T1000 (cell line): ENCODE data around the gene CD300LB.

Source experiments
- DNase-seq: peaks from one replicate; lab custom pipeline; 2025; ENCODE audit warnings: mixed read lengths; lab: John Stamatoyannopoulos, UW

The CD300LB gene

DNA sequence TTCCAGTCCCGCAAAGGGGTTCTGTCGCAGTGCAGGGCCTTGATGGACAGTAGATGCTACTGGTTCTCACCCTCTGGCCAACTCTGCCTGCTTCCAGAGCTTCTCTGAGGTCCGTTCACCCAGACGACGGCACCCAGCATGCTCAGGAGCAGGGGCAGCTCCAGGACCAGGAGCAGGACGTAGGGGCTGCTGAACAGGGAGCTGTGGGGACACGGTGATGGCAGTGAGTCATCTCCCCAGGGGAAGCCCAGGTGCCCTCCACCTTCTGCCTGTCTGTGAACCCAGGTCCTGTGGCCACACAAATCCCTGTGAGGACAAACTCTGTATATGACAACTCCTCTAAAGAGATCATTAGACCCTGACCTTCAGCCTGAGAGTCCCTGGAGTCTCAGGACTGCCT lies 18.1 kb upstream of the CD300LB start:
- no peak for DNase-seq

DNA sequence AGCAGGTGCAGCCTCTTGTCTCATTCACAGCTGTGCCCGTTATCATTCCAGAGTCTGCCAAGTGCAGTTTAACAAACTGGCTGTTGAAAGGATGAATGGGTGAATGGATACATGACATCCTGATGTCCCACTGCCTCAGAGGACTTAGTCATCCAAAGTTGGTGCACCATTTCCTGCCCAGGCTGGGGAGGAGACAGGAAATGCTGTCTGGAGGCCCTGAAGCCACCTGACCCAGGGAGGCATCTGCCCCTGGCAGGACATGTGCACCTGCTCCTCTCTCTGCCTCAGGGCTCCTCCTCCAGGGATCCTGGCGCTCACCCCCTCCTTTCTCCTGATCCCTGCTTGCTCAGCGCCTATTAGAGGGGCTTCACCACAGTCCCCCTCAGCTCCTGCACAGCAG lies 16.5 kb upstream of the CD300LB start:
- no peak for DNase-seq

DNA sequence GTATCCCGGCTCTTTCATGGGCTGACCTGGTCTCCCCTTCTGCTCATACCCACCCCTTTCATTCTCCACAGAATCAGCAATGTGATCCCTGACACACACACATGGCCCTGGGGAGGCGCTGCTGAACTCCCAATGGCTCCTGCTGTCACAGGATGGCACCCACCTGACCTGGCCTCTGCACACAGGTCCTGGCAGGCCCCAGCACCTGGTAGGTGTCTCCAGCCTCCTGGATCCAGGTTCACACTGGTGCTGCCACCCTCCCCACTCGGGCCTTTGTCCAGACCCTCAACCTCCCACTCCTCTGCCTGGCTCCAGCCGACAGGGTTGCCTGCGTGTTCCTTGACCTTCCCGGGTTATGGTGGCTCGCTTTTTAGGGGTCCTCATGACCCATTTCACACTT lies 16.0 kb upstream of the CD300LB start:
- no peak for DNase-seq

DNA sequence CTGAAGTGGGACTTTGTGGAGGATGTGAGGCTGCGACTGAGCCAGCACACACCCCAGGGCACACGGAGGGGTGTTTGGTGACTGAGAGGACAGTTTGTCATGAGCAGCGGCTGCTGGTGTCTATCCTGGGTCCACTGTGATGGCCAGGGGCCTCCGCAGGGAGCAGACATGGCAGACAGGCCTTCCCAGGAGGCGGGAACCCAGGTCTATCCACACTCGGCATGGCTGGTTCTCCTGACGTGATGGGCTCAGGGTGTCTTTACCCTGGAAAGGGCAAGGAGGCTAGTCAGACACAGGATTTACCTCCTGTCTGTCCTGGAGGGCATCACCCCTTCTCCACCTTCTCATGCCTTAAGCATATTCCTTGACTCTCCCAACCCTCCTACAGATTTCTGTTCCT lies 15.3 kb upstream of the CD300LB start:
- DNase-seq, result no peak

DNA sequence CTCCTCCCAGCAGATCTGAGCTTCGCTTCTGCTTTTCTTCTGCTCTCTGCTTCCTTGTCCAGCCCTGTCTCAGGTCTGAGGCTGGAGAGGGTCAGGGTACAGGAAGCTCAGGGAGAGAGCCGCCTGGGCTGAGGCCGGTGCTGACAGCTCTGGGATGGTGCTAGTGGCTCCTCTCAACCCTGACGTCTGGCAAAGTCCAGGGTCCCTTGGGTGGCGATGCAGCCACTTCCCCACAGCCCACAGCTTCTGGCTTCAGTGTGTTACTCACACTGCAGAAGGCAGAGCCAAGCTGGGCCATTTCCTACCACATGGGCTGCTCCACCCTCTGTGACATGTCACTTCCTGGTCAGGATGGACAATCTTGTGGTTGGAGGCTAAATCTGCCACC lies 14.6 kb upstream of the CD300LB start, which contains the start of gene CD300C:
TSS of gene CD300C (minus strand) at position 273 of the 388 bp plus-strand sequence. CDS start 333 bp downstream, outside the sequence.
- no peak for DNase-seq

DNA sequence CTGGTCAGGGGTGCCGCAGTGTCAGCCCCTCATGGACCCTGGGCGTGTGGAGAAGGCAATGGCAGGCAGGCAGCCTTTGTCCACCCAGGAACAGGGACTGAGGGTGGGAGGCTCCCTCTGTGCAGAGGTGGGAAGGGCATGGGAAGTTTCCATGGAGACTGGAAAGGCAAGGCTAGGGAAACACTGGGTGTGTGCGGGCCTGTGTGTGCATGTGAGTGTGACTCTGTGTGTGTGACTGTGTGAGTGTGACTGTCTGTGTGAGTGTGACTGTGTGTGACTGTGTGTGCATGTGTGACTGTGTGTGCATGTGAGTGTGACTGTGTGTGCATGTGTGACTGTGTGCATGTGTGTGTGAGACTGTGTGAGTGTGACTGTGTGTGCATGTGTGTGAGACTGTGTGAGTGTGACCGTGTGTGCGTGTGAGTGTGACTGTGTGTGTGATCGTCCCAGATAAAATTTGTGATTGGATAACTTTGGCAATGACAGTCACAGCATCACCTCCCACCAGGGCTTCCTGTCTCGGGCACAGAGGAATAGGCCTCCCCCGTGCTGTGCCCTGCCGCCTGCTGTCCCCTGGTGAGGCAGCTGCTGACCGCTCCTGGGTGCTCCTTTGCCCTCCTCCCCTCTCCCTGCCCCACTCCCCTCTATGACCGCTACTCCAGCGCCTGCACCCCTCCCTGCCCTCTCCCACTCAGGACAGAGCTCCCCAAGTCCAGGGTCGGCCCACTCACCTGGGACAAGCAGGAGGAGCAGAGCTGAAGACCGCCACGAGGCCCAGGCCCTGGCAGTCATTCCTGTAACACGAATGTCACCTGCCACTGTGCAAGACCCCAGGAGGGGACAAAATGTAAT lies 13.9 kb upstream of the CD300LB start:
- DNase-seq, result no peak

DNA sequence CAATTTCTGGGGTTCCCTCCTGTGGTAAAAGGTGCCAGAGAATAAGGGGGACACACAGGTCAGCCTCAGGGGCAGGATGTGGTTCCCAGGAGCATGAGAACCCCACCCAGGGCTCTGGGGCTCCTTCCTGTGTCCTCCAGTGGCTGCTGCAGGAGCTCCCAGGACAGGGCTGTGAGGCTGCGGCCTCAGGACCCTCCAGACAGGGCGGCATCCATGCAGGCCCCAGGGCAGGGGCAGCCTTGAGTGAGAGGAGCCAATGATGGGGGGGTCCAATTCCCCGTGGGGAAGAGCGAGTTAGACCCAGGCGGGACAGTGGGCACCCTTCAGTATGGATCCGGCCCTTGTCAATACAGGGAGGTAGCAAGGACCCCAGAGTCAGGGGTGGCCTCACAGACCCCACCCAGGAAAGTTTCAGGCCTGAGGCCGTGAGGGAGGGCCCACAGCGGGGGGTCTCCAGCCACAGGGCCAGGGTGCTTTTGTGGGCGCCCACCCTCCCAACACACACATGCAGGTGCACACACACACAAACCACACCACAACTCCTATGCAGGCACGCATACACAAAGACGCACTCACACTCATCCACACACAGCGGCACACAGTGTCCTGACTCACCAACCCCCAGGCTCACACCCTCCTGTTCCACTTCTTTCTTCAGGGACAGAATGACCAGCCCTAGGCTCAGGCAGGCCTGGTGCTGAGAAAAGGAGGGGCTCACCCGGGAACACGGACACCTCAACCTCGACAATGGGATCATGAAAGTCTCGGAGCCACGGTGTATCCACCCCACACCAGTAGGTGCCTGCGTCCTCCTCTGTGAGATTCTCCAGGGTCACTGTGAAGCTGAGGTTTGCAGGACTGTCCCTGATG lies 12.9 kb upstream of the CD300LB start:
- no peak for DNase-seq

DNA sequence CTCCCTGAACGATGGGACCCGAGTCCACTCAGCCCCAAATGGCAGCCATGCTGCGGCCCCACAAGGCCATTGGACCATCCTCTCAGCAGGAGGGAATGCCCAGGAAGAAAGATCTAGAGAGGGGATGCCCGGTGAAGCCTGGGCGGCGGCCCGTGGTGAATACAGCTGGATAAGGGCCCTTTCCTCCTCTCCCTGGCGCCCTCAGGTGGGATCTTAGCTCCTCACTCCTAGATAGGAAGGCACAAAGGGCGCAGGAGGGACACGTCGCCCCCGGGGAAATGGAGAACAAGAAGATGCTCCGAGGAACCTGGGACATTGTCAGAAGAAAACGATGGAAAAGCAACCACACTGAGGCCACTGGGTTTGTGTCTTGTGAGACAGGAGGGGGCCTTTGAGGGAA lies 12.1 kb upstream of the CD300LB start:
- no peak for DNase-seq

DNA sequence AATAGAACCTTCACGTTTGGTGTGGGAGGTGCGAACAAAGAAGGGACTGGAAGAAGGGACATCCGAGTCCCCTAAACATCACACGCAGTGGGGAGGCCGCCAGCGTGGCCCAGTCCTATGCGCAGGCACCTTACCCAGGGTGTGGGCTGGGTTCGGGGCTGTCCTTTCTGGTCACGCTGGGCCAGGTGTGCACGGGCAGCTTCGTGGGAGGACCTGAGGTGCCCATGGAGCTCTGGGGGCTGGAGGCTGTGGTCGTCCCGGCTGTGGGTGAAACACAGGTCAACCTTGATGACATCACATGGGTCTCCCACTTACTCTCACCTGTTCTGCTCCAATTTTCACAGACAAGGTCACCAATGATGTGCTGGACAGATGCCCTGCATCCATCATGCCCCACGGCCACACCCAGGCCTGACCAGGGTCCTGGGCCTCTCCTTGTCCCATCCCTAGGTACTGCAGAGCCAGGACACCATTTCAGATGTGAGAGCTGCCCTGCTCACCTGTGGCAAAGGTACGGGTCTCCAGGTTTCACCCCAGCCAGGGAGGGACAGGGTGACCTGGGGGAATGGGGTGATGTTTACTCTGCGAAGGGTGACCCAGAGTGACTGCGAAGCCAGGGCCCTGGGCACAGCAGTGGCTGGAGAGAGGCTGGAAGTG lies 11.6 kb upstream of the CD300LB start:
- DNase-seq, result no peak

DNA sequence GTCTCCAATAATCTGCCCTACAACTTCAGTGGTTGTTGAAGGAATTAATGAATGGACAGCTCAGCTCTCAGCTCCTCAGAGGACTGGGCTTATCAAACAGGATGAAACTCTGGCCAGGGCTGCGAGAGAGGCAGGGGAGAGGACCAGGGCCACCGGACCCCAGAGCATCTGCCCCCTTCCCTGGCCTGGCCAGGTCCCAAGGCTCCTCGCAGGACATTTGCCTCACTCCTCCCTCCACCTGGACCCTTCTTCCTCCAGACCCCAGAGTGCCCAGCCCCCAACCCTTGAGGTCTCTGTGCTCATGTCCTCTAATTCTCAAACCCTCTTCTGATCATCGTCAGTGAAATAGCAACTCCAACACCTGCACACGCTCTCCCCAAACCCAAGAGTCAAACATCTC lies 10.9 kb upstream of the CD300LB start:
- no peak for DNase-seq

DNA sequence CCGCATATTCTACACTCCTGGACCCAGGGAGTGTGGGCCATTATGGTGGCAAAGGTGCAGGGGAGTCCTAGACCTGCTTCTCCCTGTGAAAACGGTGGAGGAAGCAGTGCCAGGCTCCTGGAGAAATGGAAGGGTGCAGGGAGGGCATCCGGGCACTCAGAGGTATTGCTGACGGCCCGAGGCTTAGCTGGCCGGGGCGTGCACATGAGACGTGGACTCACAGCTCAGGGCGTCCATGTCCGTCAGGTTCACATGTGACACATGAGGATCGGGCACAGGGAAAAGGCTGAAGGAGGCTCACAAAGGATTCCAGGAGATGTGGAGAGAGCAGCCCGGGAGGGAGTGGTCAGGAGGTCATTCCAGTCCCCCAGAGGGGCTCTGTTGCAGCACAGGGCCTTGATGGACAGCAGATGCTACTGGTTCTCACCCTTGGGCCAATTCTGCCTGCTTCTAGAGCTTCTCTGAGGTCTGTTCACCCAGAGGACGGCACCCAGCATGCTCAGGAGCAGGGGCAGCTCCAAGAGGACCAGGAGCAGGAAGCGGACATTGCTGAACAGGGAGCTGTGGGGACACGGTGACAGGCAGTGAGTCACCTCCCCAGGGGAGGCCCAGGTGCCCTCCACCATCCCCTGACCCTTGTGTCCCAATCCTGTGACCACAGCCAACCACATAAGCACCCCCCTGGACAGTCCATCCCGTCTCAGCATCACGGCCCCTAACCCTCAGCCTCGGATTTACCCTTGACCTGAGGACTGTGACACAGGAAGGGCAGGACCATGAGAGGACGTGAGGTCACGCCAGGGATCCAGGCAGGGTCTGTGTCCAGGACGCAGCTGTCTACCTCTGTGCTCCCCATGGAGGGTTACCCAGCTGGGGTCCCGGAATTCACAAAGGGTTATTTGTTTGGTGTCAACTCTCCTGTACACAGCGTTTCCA lies 10.2 kb upstream of the CD300LB start:
- DNase-seq, result no peak

DNA sequence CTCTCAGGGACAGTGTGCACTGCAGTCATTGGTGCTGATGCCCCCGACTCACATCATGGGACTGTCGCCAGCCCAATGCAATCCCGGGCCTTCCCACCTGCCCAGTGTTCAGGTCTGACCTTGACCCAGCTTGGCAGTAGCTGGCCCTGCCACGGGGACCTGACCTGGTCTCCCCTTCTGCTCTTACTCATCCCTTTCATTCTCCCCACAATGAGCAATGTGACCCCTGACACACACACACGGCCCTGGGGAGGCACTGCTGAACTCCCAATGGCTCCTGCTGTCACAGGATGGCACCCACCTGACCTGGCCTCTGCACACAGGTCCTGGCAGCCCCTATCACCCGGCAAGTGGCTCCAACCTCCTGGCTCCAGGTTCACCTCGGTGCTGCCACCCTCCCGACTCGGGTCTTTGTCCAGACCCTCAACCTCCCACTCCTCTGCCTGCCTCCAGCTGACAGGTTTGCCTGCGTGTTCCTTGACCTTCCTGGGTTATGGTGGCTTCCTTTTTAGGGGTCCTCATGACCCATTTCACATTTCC lies 8.1 kb upstream of the CD300LB start:
- DNase-seq, result no peak

DNA sequence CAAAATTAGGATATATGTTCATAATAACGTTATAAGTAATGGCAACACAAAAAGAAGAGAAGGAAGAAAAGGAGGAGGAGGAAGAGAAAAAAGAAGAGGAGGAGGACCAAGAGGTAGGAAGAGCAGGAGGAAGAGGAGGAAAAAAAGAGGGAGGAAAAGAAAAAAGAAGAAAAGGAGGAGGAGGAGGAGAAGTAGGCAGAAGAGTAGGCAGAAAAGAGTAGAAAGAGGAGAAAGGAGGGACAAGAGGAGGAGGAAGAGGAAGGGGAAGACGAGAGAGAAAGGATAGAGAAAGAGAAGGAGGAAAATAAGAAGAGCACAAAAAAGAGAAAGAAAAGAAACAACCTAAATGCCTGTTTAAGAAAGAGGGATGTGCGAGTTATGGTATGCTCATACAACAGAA lies 5.6 kb upstream of the CD300LB start:
- no peak for DNase-seq

DNA sequence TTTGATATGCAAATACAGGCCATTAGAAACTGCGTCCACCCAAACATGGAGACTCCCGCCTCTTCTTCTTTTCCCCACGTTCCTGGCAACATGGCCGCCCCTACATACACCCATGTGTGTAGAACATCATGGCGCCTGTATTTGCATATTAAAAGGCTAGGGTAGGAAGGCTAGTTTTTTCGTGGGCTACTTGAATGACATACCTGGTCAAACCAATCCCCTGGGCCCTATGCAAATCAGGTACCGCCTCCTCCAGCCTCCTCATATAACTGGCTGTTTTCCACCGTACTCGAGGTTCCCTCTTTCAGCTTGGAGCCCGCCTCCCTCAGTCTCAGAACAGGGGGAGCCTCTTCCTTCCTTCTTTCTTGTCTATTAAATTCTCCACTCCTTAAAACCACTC lies 840 bp upstream of the CD300LB start:
- no peak for DNase-seq

DNA sequence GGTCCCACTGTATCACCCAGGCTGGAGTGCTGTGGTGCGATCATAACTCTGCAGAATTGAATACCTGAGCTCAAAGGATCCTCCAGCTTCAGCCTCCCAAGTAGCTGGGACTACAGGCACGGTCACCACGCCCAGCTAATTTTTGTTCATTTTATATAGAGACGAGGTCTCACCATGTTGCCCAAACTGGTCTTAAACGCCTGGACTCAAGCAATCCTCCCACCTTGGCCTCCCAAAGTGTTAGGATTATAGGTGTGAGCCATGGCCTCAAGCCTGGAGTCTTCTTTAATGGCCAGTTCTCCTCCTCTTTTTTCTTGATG lies 484 bp downstream of the CD300LB start:
- DNase-seq, result no peak

DNA sequence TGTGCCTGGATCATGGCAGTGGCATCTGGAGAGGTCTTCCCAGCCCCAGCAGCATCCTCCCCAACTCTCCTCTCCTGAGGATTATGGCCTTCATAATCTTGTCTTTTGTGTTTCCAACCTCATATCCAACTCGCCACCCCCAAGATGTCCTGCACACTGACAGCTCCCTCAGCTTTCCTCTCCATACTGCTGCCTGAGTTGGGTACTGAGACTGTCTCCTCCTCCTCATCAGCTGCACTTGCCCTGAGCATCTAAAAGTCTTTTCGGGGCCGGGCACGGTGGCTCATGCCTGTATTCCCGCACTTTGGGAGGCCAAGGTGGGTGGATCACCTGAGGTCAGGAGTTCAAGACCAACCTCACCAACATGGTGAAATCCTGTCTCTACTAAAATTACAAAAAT lies 2.0 kb downstream of the CD300LB start:
- no peak for DNase-seq

DNA sequence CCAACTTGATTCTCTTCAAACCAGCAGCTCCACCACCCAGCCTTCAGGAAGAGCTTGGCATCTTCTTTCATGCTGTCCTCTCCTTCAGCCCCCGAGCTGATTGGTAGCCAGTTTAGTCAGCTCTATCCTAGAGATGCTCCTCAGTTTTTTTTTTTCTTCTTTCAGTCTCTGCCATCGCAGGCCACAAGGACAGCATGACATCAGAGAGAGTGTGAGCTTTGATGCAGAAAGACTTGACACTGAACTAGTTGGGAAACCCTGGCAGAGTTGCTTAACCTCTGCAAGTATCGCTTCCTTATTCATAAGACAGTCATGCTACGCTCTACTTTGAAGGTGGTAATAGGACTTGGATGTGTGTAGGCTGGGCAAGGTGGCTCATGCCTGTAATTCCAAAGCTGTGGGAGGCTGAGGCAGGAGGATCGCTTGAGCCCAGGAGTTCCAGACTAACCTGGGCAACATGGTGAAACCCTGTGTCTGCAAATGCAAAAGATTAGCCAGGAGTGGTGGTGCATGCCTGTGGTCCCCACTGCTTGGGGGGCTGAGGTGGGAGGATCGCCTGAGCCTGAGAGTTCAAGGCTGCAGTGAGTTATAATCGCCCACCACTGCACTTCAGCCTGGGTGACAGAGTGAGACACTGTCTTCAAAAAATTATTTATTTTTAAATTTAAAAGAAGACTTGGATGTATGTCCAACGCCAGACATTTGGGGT lies 2.6 kb downstream of the CD300LB start:
- DNase-seq, result no peak

DNA sequence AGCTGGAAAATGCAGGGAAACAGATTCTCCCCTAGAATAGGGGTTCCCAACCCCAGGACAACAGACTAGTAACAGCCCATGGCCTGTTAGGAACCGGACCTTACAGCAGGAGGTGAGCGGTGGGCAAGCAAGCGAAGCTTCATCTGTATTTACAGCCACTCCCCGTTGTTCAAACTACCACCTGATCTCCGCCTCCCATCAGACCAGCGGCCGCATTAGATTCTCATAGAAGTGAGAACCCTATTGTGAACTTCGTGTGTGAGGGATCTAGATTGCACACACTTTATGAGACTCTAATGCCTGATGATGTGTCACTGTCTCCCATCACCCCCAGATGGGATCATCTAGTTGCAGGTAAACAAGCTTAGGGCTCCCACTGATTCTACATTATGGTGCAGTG lies 3.5 kb downstream of the CD300LB start:
- no peak for DNase-seq

DNA sequence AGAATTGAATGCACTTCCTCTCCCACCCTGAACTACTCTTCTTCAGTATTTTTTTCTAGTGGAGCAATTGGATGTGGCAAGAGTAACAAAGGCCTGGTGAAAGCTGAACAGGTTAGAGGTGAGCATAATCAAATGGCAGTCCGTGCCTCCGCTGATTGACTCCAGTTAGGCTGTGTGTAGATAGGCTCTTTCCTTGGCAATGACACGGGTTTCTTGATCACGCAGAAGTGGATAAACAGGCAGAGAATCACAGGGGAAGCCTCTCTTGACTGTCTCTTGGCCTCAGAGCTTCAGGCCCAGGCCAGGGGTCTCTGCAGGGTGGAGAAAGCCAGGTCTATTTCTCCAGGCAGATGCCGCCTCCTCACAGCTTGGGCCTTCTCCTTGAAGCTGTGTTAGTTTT lies 4.2 kb downstream of the CD300LB start:
- no peak for DNase-seq

DNA sequence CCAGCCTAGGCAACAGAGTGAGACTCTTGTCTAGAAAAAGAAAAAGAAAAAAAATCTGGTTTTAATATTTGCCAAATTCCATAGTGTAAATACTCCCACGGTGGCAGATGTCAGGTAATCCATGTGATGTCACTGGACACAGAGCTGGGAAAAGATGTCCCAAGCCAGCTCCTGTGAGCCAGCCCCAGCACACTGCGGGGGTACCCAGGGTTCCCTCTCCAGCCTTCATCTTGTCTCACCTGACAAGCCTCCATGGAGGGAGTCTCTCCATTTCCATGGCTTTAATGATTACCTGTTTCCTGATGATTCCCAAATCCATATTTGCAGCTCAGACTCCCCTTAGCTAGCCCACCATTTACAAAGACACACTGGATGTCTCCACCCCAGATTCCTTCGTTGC lies 4.6 kb downstream of the CD300LB start:
- DNase-seq, result no peak

DNA sequence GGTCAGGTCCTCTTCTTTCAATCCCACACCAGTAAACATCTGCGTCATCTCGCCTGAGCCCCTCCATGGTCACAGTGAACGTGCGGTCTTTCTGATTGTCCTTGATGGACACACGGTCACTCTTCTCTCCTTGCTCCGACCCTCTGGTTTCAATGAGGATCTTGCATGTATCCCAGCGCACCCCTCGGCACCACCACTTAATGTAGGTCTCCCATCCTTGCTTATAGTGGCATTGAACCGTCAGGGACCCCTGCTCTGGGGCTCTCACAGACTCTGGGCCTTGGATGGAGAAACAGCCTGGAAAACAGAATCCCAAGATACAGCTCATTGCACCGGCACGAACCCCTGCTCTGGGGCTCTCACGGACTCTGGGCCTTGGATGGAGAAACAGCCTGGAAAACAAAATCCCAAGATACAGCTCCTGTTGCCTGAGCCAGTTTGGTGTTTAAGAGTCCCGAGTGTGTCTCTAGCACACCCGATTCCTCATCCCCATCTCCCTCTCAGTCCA lies 5.4 kb downstream of the CD300LB start:
- no peak for DNase-seq
